ENCODE measurements around the gene MRPL45. TPM values are rescaled to one million over a fixed set of nuclear protein-coding genes. Genes with fewer than 3 reads are reported as not detected.

MRPL45 gene
- polyA plus RNA-seq, 1 of the 3 experiments (the other 2 are of a cell fraction) = 35.5 TPM

DNA sequence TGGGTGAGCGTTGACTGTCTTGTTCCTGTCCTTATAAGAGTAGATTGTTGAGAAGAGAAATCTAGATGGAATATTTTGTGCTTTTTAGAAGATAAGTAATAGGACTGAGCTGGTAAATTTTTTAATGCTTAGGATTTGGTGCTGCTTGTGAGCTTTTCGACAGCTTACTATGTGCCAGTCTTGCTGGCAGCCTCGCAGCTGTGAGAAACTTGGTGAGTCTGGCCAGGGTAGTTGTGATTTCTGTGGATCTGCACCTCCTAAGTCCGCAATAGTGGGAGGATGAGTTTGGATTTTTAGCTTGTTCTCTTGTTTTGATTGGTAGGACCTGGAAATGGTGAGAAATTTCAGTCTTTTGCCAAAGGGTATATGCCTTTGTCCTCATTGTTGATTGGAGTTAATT lies 58.3 kb downstream of the MRPL45 start:
- DNase-seq = no peak
- H3K36me3 ChIP-seq (replicated peaks in 1 of 2; ENCODE audit: control insufficient read depth in 1 of 2, insufficient read depth in 2 of 2, low read length in 1 of 2) = no peaks in the 10 kb centered on the region
- 95% methylated on average over 4 of the region's 4 CpGs for WGBS (ENCODE audit: low lambda C conversion rate)
- H3K4me3 ChIP-seq (ENCODE audit: low read depth in 2 of 2, low read length in 1 of 2) = no peak overlapping the region; a peak in 1 of 4 replicates
- H3K4me1 ChIP-seq (ENCODE audit: control insufficient read depth in 1 of 2, insufficient read depth in 2 of 2, low read depth in 1 of 2, low read length in 1 of 2) = peaks cover 7 to 34% of the 10 kb centered on the region in 2 experiments; a peak in 2 of 4 replicates
- H2AFZ ChIP-seq (ENCODE audit: low read depth) = no peak overlapping the region
- H3K4me2 ChIP-seq = 0 out of 2 replicates have a peak overlapping the region, but pooled peaks have one; percentile 89
- H3K9me2 ChIP-seq = no peaks in the 10 kb centered on the region
- ChIA-PET CTCF (interaction anchor here (2.3 to 24.7 kb wide), 4 partner anchors 8 to 61 kb away, joined by 11 to 423 read pairs (median 158); no protein-coding TSS in a partner anchor), POLR2A (interaction anchor here (1.0 kb wide), 1 partner anchor 59 kb away, joined by 3 read pairs; no protein-coding TSS in a partner anchor)
- H3K9me3 ChIP-seq = no peaks in the 10 kb centered on the region
- peaks cover 6% of the 10 kb centered on the region for H3F3A ChIP-seq (replicated peaks; ENCODE audit: insufficient read depth)
- H3K27me3 ChIP-seq (ENCODE audit: insufficient read depth) = no peaks in the 10 kb centered on the region
- H3K27ac ChIP-seq (ENCODE audit: low read depth in 2 of 2, low read length in 1 of 2) = no peak overlapping the region; a peak in 1 of 4 replicates
- TF ChIP-seq NRF1 (IDR thresholded peaks at IDR 0.05; ENCODE audit: low read depth, low read length) (no peak), GABPA (IDR thresholded peaks at IDR 0.05; ENCODE audit: low read depth) (no peak)
- TF ChIP-seq, protein P1, sequence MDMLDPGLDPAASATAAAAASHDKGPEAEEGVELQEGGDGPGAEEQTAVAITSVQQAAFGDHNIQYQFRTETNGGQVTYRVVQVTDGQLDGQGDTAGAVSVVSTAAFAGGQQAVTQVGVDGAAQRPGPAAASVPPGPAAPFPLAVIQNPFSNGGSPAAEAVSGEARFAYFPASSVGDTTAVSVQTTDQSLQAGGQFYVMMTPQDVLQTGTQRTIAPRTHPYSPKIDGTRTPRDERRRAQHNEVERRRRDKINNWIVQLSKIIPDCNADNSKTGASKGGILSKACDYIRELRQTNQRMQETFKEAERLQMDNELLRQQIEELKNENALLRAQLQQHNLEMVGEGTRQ (IDR thresholded peaks at IDR 0.05; ENCODE audit: borderline replicate concordance, low read depth, low read length) = no peak
- H4K20me1 ChIP-seq (ENCODE audit: insufficient read depth) = peaks cover 65% of the 10 kb centered on the region
- H3K9ac ChIP-seq = no peak overlapping the region
- H3K79me2 ChIP-seq (ENCODE audit: insufficient read depth) = peaks cover 76% of the 10 kb centered on the region

DNA sequence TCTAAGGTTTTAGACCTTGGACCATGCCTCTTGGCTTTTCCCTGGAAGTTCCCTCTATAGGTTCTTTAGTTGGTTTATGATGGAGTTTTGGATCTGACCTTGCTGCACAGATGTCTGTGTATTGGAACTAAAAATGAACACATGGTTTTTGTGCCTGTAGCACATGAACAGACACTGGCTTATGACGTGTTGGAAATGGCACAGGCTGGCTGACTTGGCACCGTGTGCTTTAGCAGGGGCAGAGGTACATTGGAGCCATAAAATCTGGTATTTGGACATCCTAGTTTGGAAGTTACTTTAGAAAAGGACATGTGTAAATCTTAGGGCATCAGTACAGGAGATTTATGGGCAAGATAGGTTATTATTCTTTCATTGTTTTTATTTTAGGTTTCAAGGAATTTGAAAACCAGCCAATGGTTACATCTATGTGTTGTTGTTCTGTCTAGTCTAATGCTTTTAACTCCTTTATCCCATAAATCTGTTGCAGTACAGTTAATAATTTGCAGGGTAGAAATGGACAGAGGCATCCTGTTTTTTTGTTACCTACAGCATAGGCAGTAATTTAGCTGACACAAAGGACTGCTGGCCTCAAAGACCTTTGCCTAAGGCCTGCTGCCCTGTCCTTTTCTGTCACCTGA lies 60.6 kb downstream of the MRPL45 start:
- no peaks in the 10 kb centered on the region for H3K27me3 ChIP-seq (ENCODE audit: insufficient read depth)
- peaks cover 7 to 38% of the 10 kb centered on the region in 2 experiments; a peak in 2 of 4 replicates for H3K4me1 ChIP-seq (ENCODE audit: control insufficient read depth in 1 of 2, insufficient read depth in 2 of 2, low read depth in 1 of 2, low read length in 1 of 2)
- H3K36me3 ChIP-seq (replicated peaks in 1 of 2; ENCODE audit: control insufficient read depth in 1 of 2, insufficient read depth in 2 of 2, low read length in 1 of 2) = no peaks in the 10 kb centered on the region
- peak; percentile 52 for DNase-seq
- H3K9me3 ChIP-seq = no peaks in the 10 kb centered on the region
- TF ChIP-seq SIN3A (IDR thresholded peaks at IDR 0.05; ENCODE audit: borderline replicate concordance, low read depth, low read length) (no peak), RCOR1 (IDR thresholded peaks at IDR 0.05; ENCODE audit: low read length) (no peak), RFX5 (IDR thresholded peaks at IDR 0.05; ENCODE audit: low read length) (no peak), MXI1 (IDR thresholded peaks at IDR 0.05; ENCODE audit: low read depth, low read length) (peak; percentile 82), FOSL2 (IDR thresholded peaks at IDR 0.05; ENCODE audit: borderline replicate concordance, low read depth) (no peak)
- peaks cover 85% of the 10 kb centered on the region for H3K79me2 ChIP-seq (ENCODE audit: insufficient read depth)
- no peak overlapping the region for H3K9ac ChIP-seq
- peaks cover 73% of the 10 kb centered on the region for H4K20me1 ChIP-seq (ENCODE audit: insufficient read depth)
- H3K27ac ChIP-seq (ENCODE audit: low read depth in 2 of 2, low read length in 1 of 2) = peak overlapping the region in 1 of 2 experiments; percentile 83; a peak in 2 of 4 replicates
- H3K4me3 ChIP-seq (ENCODE audit: low read depth in 2 of 2, low read length in 1 of 2) = no peak overlapping the region
- H3K4me2 ChIP-seq = 0 out of 2 replicates have a peak overlapping the region, but pooled peaks have one; percentile 6
- no peaks in the 10 kb centered on the region for H3K9me2 ChIP-seq
- ChIA-PET POLR2A (no interaction called here), CTCF (interaction anchor here (0.6 to 24.7 kb wide), 4 partner anchors 9 to 349 kb away, joined by 3 to 423 read pairs (median 164); no protein-coding TSS in a partner anchor)
- no peak overlapping the region for H2AFZ ChIP-seq (ENCODE audit: low read depth)
- WGBS (ENCODE audit: low lambda C conversion rate) = 38% methylated on average over 2 of the region's 2 CpGs
- H3F3A ChIP-seq (replicated peaks; ENCODE audit: insufficient read depth) = no peaks in the 10 kb centered on the region

Measured in SK-N-SH (cell line).